Measurements from ENCODE around the gene PTPN13. TPM values are rescaled to one million over a fixed set of nuclear protein-coding genes. Genes with fewer than 3 reads are reported as not detected.

Gene PTPN13
- total RNA-seq, 1 experiment from 2014 or later = 12.1 TPM

DNA sequence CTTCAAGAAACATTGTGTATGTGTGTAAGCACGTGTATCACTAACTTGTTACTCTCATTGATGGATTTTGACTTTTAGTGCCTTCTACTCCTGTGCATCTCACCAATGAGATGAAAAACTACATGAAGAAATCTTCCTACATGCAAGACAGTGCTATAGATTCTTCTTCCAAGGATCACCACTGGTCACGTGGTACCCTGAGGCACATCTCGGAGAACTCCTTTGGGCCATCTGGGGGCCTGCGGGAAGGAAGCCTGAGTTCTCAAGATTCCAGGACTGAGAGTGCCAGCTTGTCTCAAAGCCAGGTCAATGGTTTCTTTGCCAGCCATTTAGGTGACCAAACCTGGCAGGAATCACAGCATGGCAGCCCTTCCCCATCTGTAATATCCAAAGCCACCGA lies 168.5 kb downstream of the PTPN13 start:
- intact Hi-C loops (cut with micrococcal nuclease) = no loop called here
- Histone ChIP-seq H3K4me3 (ENCODE audit: low read length) (no peak overlapping the region), H4K20me1 (ENCODE audit: low read length) (no peaks in the 10 kb centered on the region), H3K4me2 (ENCODE audit: low read length) (no peak overlapping the region), H3K9me2 (replicated peaks; ENCODE audit: low read length) (no peaks in the 10 kb centered on the region), H3K36me3 (ENCODE audit: low read depth, low read length) (no peaks in the 10 kb centered on the region), H3K27ac (ENCODE audit: low read length) (no peak overlapping the region), H3K79me2 (ENCODE audit: low read length) (no peaks in the 10 kb centered on the region), H3F3A (ENCODE audit: low read length, unreplicated experiment) (no peaks in the 10 kb centered on the region), H3K9me3 (ENCODE audit: low read length) (no peaks in the 10 kb centered on the region), H3K4me1 (ENCODE audit: insufficient read depth, low read length) (no peaks in the 10 kb centered on the region), H2AFZ (ENCODE audit: low read length) (no peak overlapping the region), H3K27me3 (ENCODE audit: low read length) (no peaks in the 10 kb centered on the region), H3K9ac (ENCODE audit: low read length) (no peak overlapping the region)
- CTCF ChIA-PET = no interaction called here
- TF ChIP-seq, protein P1, sequence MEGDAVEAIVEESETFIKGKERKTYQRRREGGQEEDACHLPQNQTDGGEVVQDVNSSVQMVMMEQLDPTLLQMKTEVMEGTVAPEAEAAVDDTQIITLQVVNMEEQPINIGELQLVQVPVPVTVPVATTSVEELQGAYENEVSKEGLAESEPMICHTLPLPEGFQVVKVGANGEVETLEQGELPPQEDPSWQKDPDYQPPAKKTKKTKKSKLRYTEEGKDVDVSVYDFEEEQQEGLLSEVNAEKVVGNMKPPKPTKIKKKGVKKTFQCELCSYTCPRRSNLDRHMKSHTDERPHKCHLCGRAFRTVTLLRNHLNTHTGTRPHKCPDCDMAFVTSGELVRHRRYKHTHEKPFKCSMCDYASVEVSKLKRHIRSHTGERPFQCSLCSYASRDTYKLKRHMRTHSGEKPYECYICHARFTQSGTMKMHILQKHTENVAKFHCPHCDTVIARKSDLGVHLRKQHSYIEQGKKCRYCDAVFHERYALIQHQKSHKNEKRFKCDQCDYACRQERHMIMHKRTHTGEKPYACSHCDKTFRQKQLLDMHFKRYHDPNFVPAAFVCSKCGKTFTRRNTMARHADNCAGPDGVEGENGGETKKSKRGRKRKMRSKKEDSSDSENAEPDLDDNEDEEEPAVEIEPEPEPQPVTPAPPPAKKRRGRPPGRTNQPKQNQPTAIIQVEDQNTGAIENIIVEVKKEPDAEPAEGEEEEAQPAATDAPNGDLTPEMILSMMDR (conservative IDR thresholded peaks at IDR 0.05; ENCODE audit: low read depth, low read length) = no peak
- TF ChIP-seq EZH2phosphoT487 (IDR thresholded peaks at IDR 0.05; ENCODE audit: borderline replicate concordance, low read length) = no peak
- no peak for TF ChIP-seq EZH2 (IDR thresholded peaks at IDR 0.05; ENCODE audit: low read length, unreplicated experiment)
- DNase-seq = no peak
- ATAC-seq = no peak
- POLR2A ChIA-PET (ENCODE audit: unreplicated experiment) = no interaction called here
- BruUV-seq (replicated peaks) = no TSS peak

DNA sequence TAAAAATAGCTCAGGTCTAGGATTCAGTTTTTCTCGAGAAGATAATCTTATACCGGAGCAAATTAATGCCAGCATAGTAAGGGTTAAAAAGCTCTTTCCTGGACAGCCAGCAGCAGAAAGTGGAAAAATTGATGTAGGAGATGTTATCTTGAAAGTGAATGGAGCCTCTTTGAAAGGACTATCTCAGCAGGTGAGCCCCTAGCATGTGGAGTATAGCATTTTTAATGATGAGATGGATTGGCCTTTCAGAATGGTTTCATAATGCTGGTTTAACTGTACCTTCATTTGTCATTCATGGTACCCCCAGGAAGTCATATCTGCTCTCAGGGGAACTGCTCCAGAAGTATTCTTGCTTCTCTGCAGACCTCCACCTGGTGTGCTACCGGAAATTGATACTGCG lies 175.7 kb downstream of the PTPN13 start:
- H3K9me2 ChIP-seq (replicated peaks; ENCODE audit: low read length) = no peaks in the 10 kb centered on the region
- POLR2A ChIA-PET (ENCODE audit: unreplicated experiment) = no interaction called here
- H3K27ac ChIP-seq (ENCODE audit: low read length) = no peak overlapping the region
- no peak overlapping the region for H3K9ac ChIP-seq (ENCODE audit: low read length)
- no peaks in the 10 kb centered on the region for H3K9me3 ChIP-seq (ENCODE audit: low read length)
- H3K4me1 ChIP-seq (ENCODE audit: insufficient read depth, low read length) = no peaks in the 10 kb centered on the region
- H3K79me2 ChIP-seq (ENCODE audit: low read length) = no peaks in the 10 kb centered on the region
- H4K20me1 ChIP-seq (ENCODE audit: low read length) = no peaks in the 10 kb centered on the region
- H3K4me2 ChIP-seq (ENCODE audit: low read length) = no peak overlapping the region
- no peaks in the 10 kb centered on the region for H3F3A ChIP-seq (ENCODE audit: low read length, unreplicated experiment)
- H3K36me3 ChIP-seq (ENCODE audit: low read depth, low read length) = no peaks in the 10 kb centered on the region
- DNase-seq (no peak), ATAC-seq (no peak)
- intact Hi-C loops (cut with micrococcal nuclease) = no loop called here
- BruUV-seq (replicated peaks) = no TSS peak
- CTCF ChIA-PET = no interaction called here
- H2AFZ ChIP-seq (ENCODE audit: low read length) = no peak overlapping the region
- no peaks in the 10 kb centered on the region for H3K27me3 ChIP-seq (ENCODE audit: low read length)
- no peak for TF ChIP-seq EZH2 (IDR thresholded peaks at IDR 0.05; ENCODE audit: low read length, unreplicated experiment)
- no peak for TF ChIP-seq EZH2phosphoT487 (IDR thresholded peaks at IDR 0.05; ENCODE audit: borderline replicate concordance, low read length)
- TF ChIP-seq, protein P1 (conservative IDR thresholded peaks at IDR 0.05; ENCODE audit: low read depth, low read length) = no peak
- no peak overlapping the region for H3K4me3 ChIP-seq (ENCODE audit: low read length)

DNA sequence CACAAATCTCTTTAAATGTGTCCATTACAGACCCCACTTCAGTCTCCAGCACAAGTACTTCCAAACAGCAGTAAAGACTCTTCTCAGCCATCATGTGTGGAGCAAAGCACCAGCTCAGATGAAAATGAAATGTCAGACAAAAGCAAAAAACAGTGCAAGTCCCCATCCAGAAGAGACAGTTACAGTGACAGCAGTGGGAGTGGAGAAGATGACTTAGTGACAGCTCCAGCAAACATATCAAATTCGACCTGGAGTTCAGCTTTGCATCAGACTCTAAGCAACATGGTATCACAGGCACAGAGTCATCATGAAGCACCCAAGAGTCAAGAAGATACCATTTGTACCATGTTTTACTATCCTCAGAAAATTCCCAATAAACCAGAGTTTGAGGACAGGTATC lies 177.0 kb downstream of the PTPN13 start:
- no peak for TF ChIP-seq EZH2 (IDR thresholded peaks at IDR 0.05; ENCODE audit: low read length, unreplicated experiment)
- TF ChIP-seq, protein P1 (conservative IDR thresholded peaks at IDR 0.05; ENCODE audit: low read depth, low read length) = no peak
- no peak for TF ChIP-seq EZH2phosphoT487 (IDR thresholded peaks at IDR 0.05; ENCODE audit: borderline replicate concordance, low read length)
- ATAC-seq (no peak), DNase-seq (no peak)
- no peak overlapping the region for H3K4me2 ChIP-seq (ENCODE audit: low read length)
- no peak overlapping the region for H3K4me3 ChIP-seq (ENCODE audit: low read length)
- H2AFZ ChIP-seq (ENCODE audit: low read length) = no peak overlapping the region
- no peaks in the 10 kb centered on the region for H3K9me3 ChIP-seq (ENCODE audit: low read length)
- no TSS peak for BruUV-seq (replicated peaks)
- H3K27me3 ChIP-seq (ENCODE audit: low read length) = no peaks in the 10 kb centered on the region
- ChIA-PET POLR2A (ENCODE audit: unreplicated experiment) (no interaction called here), CTCF (no interaction called here)
- H3F3A ChIP-seq (ENCODE audit: low read length, unreplicated experiment) = no peaks in the 10 kb centered on the region
- H3K9me2 ChIP-seq (replicated peaks; ENCODE audit: low read length) = no peaks in the 10 kb centered on the region
- no peak overlapping the region for H3K9ac ChIP-seq (ENCODE audit: low read length)
- no peaks in the 10 kb centered on the region for H3K79me2 ChIP-seq (ENCODE audit: low read length)
- no peaks in the 10 kb centered on the region for H3K4me1 ChIP-seq (ENCODE audit: insufficient read depth, low read length)
- intact Hi-C loops (cut with micrococcal nuclease) = no loop called here
- H3K27ac ChIP-seq (ENCODE audit: low read length) = no peak overlapping the region
- H4K20me1 ChIP-seq (ENCODE audit: low read length) = no peaks in the 10 kb centered on the region
- H3K36me3 ChIP-seq (ENCODE audit: low read depth, low read length) = no peaks in the 10 kb centered on the region
